ENCODE data around the gene EIF2B5.

GRCh38 chr3:184158404-184158803 is 23.2 kb downstream of the EIF2B5 start:
- TF ChIP-seq NR1H2 (CRISPR knock-in tag; IDR thresholded peaks at IDR 0.05; ENCODE audit: borderline replicate concordance, low read depth): no peak
- TF ChIP-seq CHD4 (IDR thresholded peaks at IDR 0.05; ENCODE audit: borderline replicate concordance, low read length): no peak
- no peak for TF ChIP-seq KLF15 (CRISPR knock-in tag; IDR thresholded peaks at IDR 0.05; ENCODE audit: borderline replicate concordance)
